HL-60 (cell line): Measurements from ENCODE around the gene BABAM2.

Experiments
- POLR2AphosphoS5 ChIP-seq: IDR thresholded peaks from 2 replicates; pipeline ENCODE4 v1.6.1; 2012; ENCODE audit warnings: low read depth
- SPI1 ChIP-seq: IDR thresholded peaks from 2 replicates; pipeline ENCODE4 v1.6.1; 2012; ENCODE audit warnings: low read depth, mild to moderate bottlenecking, borderline replicate concordance
- TF ChIP-seq, protein P1 (sequence below): IDR thresholded peaks from one replicate; pipeline ENCODE4 v1.5.1; 2011; ENCODE audit warnings: low read length, control low read depth, inconsistent platforms; ENCODE audit not compliant: insufficient read depth

GRCh38 chr2:28336264-28336980, 445.9 kb downstream of the BABAM2 start:
- TF ChIP-seq POLR2AphosphoS5 (no peak), SPI1 (no peak)
- TF ChIP-seq, protein P1, sequence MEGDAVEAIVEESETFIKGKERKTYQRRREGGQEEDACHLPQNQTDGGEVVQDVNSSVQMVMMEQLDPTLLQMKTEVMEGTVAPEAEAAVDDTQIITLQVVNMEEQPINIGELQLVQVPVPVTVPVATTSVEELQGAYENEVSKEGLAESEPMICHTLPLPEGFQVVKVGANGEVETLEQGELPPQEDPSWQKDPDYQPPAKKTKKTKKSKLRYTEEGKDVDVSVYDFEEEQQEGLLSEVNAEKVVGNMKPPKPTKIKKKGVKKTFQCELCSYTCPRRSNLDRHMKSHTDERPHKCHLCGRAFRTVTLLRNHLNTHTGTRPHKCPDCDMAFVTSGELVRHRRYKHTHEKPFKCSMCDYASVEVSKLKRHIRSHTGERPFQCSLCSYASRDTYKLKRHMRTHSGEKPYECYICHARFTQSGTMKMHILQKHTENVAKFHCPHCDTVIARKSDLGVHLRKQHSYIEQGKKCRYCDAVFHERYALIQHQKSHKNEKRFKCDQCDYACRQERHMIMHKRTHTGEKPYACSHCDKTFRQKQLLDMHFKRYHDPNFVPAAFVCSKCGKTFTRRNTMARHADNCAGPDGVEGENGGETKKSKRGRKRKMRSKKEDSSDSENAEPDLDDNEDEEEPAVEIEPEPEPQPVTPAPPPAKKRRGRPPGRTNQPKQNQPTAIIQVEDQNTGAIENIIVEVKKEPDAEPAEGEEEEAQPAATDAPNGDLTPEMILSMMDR, result no peak
